HepG2 (cell line): Measurements from ENCODE around the gene TOX4. TPM values are rescaled to one million over a fixed set of nuclear protein-coding genes. Genes with fewer than 3 reads are reported as not detected.

ENCODE experiments used
- CAMTA2 ChIP-seq: sonication (generic); formaldehyde crosslinking; IDR thresholded peaks from 2 replicates; pipeline ENCODE4 v1.4.0; 2020; ENCODE audit warnings: mild to moderate bottlenecking, missing genetic modification reagents, borderline replicate concordance
- HHEX ChIP-seq: IDR thresholded peaks from 2 replicates; pipeline ENCODE4 v1.6.1; 2016; ENCODE audit warnings: control low read depth
- JARID2 ChIP-seq: sonication (generic); formaldehyde crosslinking; IDR thresholded peaks from 2 replicates; pipeline ENCODE4 v1.8.1; 2023; ENCODE audit warnings: missing genetic modification reagents, inconsistent platforms; ENCODE audit not compliant: insufficient replicate concordance
- LCORL ChIP-seq, 2 experiments: fragments of 450-650 bp in 1 of 2; sonication (generic) in 1 of 2; formaldehyde crosslinking in 1 of 2; IDR thresholded peaks; 2 replicates each; pipeline versions ENCODE4 v1.5.0 to v1.6.1; 2017 to 2020; ENCODE audit warnings: antibody characterized with exemption in 1 of 2, missing genetic modification reagents in 1 of 2
- MXD4 ChIP-seq: IDR thresholded peaks from 2 replicates; pipeline ENCODE4 v1.6.1; 2016; ENCODE audit warnings: mild to moderate bottlenecking, missing biosample characterization, missing genetic modification reagents
- ONECUT2 ChIP-seq: sonication (generic); formaldehyde crosslinking; IDR thresholded peaks from 2 replicates; pipeline ENCODE4 v1.4.0; 2020; ENCODE audit warnings: missing genetic modification reagents
- PHF21A ChIP-seq: sonication (generic); formaldehyde crosslinking; IDR thresholded peaks from 2 replicates; pipeline ENCODE4 v1.5.0; 2020; ENCODE audit warnings: mild to moderate bottlenecking, missing genetic modification reagents
- SUZ12 ChIP-seq: fragments of 150-350 bp; IDR thresholded peaks from 2 replicates; pipeline ENCODE4 v1.6.1; 2014; ENCODE audit warnings: low read depth, low read length
- SYNCRIP ChIP-seq: fragments of 200-400 bp; formaldehyde crosslinking; IDR thresholded peaks from 2 replicates; pipeline ENCODE4 v1.6.1; 2018; ENCODE audit warnings: mild to moderate bottlenecking, low read depth, low read length; ENCODE audit not compliant: insufficient read depth
- WIZ ChIP-seq: sonication (generic); formaldehyde crosslinking; IDR thresholded peaks from 2 replicates; pipeline ENCODE4 v1.5.1; 2020; ENCODE audit warnings: mild to moderate bottlenecking, missing genetic modification reagents
- ZNF207 ChIP-seq: fragments of 450-650 bp; IDR thresholded peaks from 2 replicates; pipeline ENCODE4 v1.6.1; 2016; ENCODE audit warnings: antibody characterized with exemption, borderline replicate concordance
- ZNF34 ChIP-seq: sonication (generic); formaldehyde crosslinking; IDR thresholded peaks from 2 replicates; pipeline ENCODE4 v1.4.0; 2020; ENCODE audit warnings: mild to moderate bottlenecking, missing genetic modification reagents, borderline replicate concordance
- ZNF724P ChIP-seq: sonication (generic); formaldehyde crosslinking; IDR thresholded peaks from 2 replicates; pipeline ENCODE4 v1.8.0; 2022; ENCODE audit warnings: missing genetic modification reagents, borderline replicate concordance
- ZNF781 ChIP-seq: sonication (generic); formaldehyde crosslinking; IDR thresholded peaks from 2 replicates; pipeline ENCODE4 v1.5.1; 2020; ENCODE audit warnings: borderline replicate concordance, mild to moderate bottlenecking, missing genetic modification reagents; ENCODE audit errors: not compliant biosample characterization
- polyA plus RNA-seq, 8 experiments: library from polyadenylated mRNA; depleted of rRNA in 3 of 8; stranded (reverse) in 7 of 8; unstranded in 1 of 8; fragments of >200 nt; fragmentation: Illumina TruSeq in 4 of 8; extraction: Trizol in 4 of 8; gene quantifications; 2 replicates each; pipeline versions ENCODE4 v1.2.1 to v1.2.3, GENCODE V29; 2011 to 2016; ENCODE audit warnings: low read depth in 4 of 8, missing spikeins in 1 of 8, mixed read lengths in 1 of 8; ENCODE audit not compliant: insufficient read depth in 1 of 8
- total RNA-seq, 5 experiments: library from RNA; depleted of rRNA; stranded (reverse); fragments of >200 nt; fragmentation: Illumina TruSeq; extraction: Trizol; gene quantifications; 2 replicates each; pipeline ENCODE4 v1.2.3, GENCODE V29; 2016; ENCODE audit warnings: low read depth in 1 of 5
- TF ChIP-seq, protein P1 (sequence below): IDR thresholded peaks from 2 replicates; pipeline ENCODE4 v1.6.1; 2016; ENCODE audit warnings: missing compliant biosample characterization, missing genetic modification reagents, borderline replicate concordance
- TF ChIP-seq, protein P2 (sequence below), 2 experiments: fragments of 450-650 bp in 1 of 2; sonication (generic) in 1 of 2; formaldehyde crosslinking; IDR thresholded peaks; 2 replicates each; pipeline versions ENCODE4 v1.5.0 to v1.8.0; 2020 to 2022; ENCODE audit warnings: mild to moderate bottlenecking in 1 of 2, missing genetic modification reagents in 1 of 2
- TF ChIP-seq, protein P3 (sequence below): sonication (generic); formaldehyde crosslinking; IDR thresholded peaks from 2 replicates; pipeline ENCODE4 v1.4.0; 2020; ENCODE audit warnings: missing genetic modification reagents
- TF ChIP-seq, protein P4 (sequence below): IDR thresholded peaks from 2 replicates; pipeline ENCODE4 v1.4.0; 2020; ENCODE audit warnings: mild to moderate bottlenecking, missing genetic modification reagents
- TF ChIP-seq, protein P5 (sequence below): sonication (generic); formaldehyde crosslinking; IDR thresholded peaks from 2 replicates; pipeline ENCODE4 v1.4.0; 2020; ENCODE audit warnings: mild to moderate bottlenecking, missing genetic modification reagents
- TF ChIP-seq, protein P6 (sequence below): IDR thresholded peaks from 2 replicates; pipeline ENCODE4 v1.6.1; 2016; ENCODE audit warnings: low read depth, borderline replicate concordance

Gene TOX4
- total and polyA plus RNA-seq, 2 of the 13 experiments (the other 11 are each of a cell fraction or from before 2014, with no cell fraction given) = 71.8 to 163 TPM

DNA sequence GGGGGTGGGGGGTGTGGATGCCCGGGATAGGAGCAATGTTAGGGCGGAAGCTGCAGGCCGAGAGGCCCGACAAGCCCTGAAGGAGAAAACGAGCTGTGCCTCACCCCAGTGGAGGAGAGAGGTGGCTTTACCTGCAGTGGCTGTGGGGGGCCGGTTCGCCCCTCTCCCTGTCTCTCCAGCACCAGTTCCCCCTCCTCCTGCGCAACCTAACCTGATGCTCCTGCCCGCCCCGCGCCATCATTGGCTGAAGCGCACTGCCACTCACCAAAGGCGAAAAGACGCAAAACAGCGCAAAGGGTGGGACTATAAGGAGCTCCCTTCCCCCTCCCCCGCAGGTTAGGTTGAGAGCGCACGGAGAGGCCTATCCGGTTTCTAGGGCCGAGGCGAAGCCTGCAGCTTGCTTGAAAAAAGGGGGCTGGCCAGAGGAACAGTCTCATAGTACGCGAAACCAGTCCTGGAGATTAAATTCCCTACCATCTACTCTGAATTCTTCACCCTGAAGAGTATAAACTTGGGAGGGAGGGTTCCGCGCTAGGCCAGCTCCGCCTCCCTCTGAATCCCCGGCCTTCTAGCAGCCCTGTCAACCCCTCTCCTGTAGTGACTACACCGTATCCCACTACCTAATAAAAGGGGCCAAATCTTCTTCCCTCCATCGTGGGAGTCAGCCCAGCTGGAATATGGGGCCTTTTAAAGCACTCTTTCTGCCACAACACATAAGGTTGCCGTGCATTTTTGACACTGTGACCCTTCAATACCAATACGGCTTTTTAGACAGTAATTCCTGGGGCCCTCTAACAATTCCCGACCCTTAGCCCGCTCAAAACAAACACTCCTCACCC, 39.7 kb upstream of the TOX4 start (continued):
- TF ChIP-seq, protein P1, sequence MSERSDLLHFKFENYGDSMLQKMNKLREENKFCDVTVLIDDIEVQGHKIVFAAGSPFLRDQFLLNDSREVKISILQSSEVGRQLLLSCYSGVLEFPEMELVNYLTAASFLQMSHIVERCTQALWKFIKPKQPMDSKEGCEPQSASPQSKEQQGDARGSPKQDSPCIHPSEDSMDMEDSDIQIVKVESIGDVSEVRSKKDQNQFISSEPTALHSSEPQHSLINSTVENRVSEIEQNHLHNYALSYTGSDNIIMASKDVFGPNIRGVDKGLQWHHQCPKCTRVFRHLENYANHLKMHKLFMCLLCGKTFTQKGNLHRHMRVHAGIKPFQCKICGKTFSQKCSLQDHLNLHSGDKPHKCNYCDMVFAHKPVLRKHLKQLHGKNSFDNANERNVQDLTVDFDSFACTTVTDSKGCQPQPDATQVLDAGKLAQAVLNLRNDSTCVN (CRISPR knock-in tag) = peak; percentile 66; the same call in 1 of the 2 replicates
- peak; percentile 85 for TF ChIP-seq MXD4 (CRISPR knock-in tag)
- no peak; the same call in 1 of the 2 replicates for TF ChIP-seq ZNF724P (CRISPR knock-in tag)
- TF ChIP-seq ZNF34 (CRISPR knock-in tag) = no peak
- peak; percentile 85 for TF ChIP-seq ZNF781 (CRISPR knock-in tag)
- no peak for TF ChIP-seq WIZ
- TF ChIP-seq, protein P2, sequence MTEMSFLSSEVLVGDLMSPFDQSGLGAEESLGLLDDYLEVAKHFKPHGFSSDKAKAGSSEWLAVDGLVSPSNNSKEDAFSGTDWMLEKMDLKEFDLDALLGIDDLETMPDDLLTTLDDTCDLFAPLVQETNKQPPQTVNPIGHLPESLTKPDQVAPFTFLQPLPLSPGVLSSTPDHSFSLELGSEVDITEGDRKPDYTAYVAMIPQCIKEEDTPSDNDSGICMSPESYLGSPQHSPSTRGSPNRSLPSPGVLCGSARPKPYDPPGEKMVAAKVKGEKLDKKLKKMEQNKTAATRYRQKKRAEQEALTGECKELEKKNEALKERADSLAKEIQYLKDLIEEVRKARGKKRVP (CRISPR knock-in tag; IDR thresholded peaks at IDR 0.05) = peak in 1 of 2 experiments; percentile 35; a peak in 1 of 4 replicates
- TF ChIP-seq SUZ12 = no peak
- TF ChIP-seq SYNCRIP = no peak
- TF ChIP-seq CAMTA2 (CRISPR knock-in tag) = peak; percentile 78; the same call in 1 of the 2 replicates
- TF ChIP-seq JARID2 (CRISPR knock-in tag) = peak; percentile 69
- TF ChIP-seq LCORL (IDR thresholded peaks at IDR 0.05) = peak; percentile 60
- TF ChIP-seq LCORL (CRISPR knock-in tag; IDR thresholded peaks at IDR 0.05) = peak; percentile 72
- no peak for TF ChIP-seq ZNF207
- TF ChIP-seq PHF21A (CRISPR knock-in tag) = 0 out of 2 replicates have a peak, but pooled peaks have one; percentile 56
- TF ChIP-seq, protein P3, sequence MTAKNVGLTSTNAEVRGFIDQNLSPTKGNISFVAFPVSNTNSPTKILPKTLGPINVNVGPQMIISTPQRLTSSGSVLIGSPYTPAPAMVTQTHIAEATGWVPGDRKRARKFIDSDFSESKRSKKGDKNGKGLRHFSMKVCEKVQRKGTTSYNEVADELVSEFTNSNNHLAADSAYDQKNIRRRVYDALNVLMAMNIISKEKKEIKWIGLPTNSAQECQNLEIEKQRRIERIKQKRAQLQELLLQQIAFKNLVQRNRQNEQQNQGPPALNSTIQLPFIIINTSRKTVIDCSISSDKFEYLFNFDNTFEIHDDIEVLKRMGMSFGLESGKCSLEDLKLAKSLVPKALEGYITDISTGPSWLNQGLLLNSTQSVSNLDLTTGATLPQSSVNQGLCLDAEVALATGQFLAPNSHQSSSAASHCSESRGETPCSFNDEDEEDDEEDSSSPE (CRISPR knock-in tag) = peak; percentile 86
- no peak for TF ChIP-seq HHEX (CRISPR knock-in tag)
- TF ChIP-seq, protein P4, sequence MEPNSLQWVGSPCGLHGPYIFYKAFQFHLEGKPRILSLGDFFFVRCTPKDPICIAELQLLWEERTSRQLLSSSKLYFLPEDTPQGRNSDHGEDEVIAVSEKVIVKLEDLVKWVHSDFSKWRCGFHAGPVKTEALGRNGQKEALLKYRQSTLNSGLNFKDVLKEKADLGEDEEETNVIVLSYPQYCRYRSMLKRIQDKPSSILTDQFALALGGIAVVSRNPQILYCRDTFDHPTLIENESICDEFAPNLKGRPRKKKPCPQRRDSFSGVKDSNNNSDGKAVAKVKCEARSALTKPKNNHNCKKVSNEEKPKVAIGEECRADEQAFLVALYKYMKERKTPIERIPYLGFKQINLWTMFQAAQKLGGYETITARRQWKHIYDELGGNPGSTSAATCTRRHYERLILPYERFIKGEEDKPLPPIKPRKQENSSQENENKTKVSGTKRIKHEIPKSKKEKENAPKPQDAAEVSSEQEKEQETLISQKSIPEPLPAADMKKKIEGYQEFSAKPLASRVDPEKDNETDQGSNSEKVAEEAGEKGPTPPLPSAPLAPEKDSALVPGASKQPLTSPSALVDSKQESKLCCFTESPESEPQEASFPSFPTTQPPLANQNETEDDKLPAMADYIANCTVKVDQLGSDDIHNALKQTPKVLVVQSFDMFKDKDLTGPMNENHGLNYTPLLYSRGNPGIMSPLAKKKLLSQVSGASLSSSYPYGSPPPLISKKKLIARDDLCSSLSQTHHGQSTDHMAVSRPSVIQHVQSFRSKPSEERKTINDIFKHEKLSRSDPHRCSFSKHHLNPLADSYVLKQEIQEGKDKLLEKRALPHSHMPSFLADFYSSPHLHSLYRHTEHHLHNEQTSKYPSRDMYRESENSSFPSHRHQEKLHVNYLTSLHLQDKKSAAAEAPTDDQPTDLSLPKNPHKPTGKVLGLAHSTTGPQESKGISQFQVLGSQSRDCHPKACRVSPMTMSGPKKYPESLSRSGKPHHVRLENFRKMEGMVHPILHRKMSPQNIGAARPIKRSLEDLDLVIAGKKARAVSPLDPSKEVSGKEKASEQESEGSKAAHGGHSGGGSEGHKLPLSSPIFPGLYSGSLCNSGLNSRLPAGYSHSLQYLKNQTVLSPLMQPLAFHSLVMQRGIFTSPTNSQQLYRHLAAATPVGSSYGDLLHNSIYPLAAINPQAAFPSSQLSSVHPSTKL (CRISPR knock-in tag) = peak; percentile 76; the same call in 1 of the 2 replicates
- TF ChIP-seq, protein P5, sequence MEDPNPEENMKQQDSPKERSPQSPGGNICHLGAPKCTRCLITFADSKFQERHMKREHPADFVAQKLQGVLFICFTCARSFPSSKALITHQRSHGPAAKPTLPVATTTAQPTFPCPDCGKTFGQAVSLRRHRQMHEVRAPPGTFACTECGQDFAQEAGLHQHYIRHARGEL (CRISPR knock-in tag) = no peak
- TF ChIP-seq, protein P6, sequence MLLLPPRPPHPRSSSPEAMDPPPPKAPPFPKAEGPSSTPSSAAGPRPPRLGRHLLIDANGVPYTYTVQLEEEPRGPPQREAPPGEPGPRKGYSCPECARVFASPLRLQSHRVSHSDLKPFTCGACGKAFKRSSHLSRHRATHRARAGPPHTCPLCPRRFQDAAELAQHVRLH (CRISPR knock-in tag) = peak; percentile 82; the same call in 1 of the 2 replicates
- TF ChIP-seq ONECUT2 (CRISPR knock-in tag) = no peak
